ENCODE measurements around the gene MYO1D.

MYO1D gene

DNA sequence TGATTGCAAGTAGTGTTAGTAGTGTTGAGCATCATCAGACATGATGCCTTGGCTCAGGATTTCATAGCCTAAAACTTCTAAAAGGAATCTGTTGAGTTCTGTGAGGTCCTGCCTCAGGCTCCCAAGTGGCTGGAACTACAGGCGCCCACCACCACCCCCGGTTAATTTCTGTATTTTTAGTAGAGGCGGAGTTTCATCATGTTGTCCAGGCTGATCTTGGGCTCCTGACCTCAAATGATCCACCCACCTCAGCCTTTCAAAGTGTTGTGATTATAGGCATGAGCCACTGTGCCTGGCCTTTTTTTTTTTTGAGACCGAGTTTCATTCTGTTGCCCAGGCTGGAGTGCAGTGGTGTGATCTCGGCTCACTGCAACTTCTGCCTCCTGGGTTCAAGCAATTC lies 427.0 kb downstream of the MYO1D start:
- H3K4me3 ChIP-seq (ENCODE audit: low read length): no peak overlapping the region
- no peak for TF ChIP-seq ZNF274 (IDR thresholded peaks at IDR 0.05; ENCODE audit: low read depth, low read length)

DNA sequence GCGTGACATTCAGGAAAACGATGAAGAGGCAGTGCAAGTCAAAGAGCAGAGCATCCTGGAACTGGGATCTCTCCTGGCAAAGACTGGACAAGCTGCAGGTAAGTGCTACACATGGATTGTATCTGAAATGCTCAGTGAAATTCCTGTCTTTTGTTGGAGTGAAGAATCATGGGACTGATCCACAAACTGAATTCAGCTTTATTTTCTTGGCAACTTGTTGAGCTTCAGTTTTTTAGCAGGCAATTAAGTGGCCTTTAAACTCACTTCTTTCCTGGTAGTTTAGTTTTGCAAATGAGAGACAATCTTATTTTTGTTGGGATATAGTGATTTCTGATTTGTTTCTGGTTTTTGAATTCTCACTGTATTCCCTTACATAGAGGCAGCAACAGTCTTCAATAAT lies 430.0 kb downstream of the MYO1D start:
- 0 out of 2 replicates have a peak overlapping the region, but pooled peaks have one; percentile 26 for H3K4me3 ChIP-seq (ENCODE audit: low read length)
- no peak for TF ChIP-seq ZNF274 (IDR thresholded peaks at IDR 0.05; ENCODE audit: low read depth, low read length)

- no peak for TF ChIP-seq ZNF274 (IDR thresholded peaks at IDR 0.05; ENCODE audit: low read depth, low read length)
- peak overlapping the region; percentile 96; the same call in 1 of the 2 replicates for H3K4me3 ChIP-seq (ENCODE audit: low read length)
Measured at GRCh38 chr17:32445971-32446370, 431.0 kb downstream of the MYO1D start.

GRCh38 chr17:32445497-32445896 lies 431.4 kb downstream of the MYO1D start:
- TF ChIP-seq ZNF274 (IDR thresholded peaks at IDR 0.05; ENCODE audit: low read depth, low read length): no peak
- peak overlapping the region; percentile 96 for H3K4me3 ChIP-seq (ENCODE audit: low read length)

GRCh38 chr17:32445074-32445415 lies 431.9 kb downstream of the MYO1D start:
- no peak for TF ChIP-seq ZNF274 (IDR thresholded peaks at IDR 0.05; ENCODE audit: low read depth, low read length)
- H3K4me3 ChIP-seq (ENCODE audit: low read length): peak overlapping the region; percentile 96

GRCh38 chr17:32444301-32445073 lies 432.4 kb downstream of the MYO1D start, which contains the start of gene PSMD11:
Gene PSMD11, plus strand, starts transcription at chr17:32444510. Its CDS starts 14 bp downstream, at chr17:32444524.
- peak within 1 kb of the TSS; percentile 96 for H3K4me3 ChIP-seq (ENCODE audit: low read length)
- TF ChIP-seq ZNF274 (IDR thresholded peaks at IDR 0.05; ENCODE audit: low read depth, low read length): no peak

DNA sequence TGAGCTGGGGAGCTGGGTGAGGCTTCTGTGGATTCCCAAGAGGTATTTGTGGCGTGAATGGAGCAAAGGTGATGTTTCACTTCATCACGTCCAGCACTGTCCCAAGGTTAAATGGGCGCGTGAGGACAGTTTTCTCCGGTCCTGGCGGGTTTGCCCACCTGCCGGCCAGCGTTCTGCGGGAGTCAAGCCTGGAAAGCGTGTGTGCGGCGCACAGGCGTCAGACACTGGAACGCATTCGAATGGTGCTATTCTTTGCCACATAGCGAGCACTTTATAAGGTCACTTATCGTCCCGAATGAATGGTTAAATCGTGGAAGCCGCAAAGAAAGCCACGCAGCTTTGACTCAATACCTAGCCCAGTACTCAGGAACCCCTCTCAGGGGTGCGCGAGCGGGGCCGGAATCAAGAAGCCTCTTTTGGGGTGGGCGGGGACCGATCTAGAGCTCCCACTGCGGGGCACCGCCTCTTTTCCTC lies 433.1 kb downstream of the MYO1D start:
- TF ChIP-seq ZNF274 (IDR thresholded peaks at IDR 0.05; ENCODE audit: low read depth, low read length): no peak
- peak overlapping the region; percentile 76 for H3K4me3 ChIP-seq (ENCODE audit: low read length)
